ENCODE results near the gene MYO1A.
"Not testable (repeated sequence)": the region's sequence is repeated elsewhere in the genome, so short reads cannot be mapped to it uniquely, and the experiment has no call there.

The MYO1A gene

DNA sequence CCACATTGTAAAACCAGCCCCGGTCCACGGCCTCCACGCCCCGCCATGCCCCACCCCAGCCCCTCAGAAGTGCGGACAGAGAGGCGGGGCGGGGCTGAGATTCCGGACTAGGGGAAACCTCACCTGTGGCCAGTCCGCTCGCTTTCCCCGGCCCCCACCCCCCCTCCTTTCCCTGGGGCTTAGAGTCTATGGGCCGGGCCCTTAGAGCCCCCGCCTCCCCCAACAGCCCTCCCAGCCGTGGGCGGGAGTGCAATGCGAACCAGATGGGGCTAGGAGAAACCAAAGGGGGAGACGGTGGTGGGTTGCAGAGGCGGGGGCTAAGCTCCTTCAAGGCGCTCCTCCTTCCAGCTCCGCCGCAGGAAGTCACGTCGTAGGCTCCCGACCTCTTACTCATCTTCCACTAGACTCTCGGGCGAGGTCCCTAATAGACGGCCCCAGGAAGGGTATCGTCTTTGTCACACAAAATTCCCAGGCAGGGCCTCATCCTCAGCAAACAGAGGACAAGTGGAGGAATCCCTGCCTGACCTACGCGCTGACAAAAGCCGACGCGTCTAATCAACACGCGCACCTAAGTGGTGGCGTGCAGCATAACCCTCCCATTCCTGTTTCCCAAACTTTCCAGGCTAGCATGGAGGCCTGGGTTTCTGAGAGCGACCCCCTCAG is 37.9 kb upstream of the MYO1A start:
- DNase-seq (ENCODE audit: low read depth in 2 of 2) = peak; percentile 83 to 84

DNA sequence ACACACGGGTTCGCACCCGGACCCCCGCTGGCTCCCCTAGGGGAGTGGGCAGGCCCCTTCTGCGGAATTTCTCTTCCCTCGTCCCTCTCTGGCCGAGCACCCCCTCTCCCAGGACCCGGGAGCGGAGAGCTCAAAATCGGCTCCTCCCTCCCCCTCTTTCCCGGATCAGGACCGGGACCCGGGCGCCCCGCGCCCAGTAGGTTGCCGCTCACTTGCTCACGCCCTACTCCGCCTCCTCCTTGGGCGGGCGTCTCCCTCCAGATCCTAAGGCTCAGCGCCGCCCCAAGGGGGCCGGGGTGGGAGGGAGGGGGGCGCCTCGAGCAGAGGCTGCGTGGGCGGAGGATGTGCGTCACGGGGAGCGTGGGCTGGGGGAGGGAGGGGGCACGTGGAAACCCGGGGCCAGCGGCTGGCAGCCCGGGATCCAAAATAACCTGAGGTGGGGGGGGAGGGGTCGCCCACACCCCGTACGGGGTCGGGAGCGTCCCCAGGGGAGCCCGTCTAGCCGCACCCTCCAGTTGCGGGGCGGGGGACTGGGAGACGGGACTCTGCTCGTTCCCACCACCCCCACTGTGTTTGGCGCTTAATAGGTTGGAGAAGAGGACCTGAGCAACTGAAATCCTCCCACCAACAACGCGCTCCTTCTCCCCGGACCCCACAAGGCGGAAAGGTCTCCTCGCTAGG is 37.2 kb upstream of the MYO1A start:
- peak; percentile 93 to 96 for DNase-seq (ENCODE audit: low read depth in 2 of 2)

DNA sequence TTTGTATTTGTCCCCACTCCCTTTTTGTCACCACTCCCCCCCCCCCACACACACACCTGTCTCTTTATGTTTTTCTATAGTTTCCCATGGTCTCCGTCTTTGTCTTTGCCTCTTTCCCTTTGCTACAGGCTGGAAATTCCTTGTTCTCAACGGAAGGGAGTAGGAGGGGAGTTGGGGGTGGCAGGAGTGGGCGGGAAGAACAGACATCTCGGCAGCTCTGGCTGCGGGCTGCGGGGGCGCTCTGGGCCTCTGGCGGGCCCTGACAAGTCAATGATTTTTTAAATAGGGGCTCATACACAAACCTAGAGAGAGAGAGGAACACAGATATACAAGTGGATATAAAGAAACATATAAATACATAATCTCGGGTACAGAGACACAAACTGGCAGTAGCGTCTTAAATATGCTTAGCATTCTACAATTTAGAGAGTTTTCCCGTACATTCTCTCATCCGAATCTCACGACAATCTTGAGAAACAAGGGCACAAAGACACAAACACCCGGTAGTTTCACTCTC is 36.6 kb upstream of the MYO1A start:
- peak; percentile 42 to 53 for DNase-seq (ENCODE audit: low read depth in 2 of 2)

DNA sequence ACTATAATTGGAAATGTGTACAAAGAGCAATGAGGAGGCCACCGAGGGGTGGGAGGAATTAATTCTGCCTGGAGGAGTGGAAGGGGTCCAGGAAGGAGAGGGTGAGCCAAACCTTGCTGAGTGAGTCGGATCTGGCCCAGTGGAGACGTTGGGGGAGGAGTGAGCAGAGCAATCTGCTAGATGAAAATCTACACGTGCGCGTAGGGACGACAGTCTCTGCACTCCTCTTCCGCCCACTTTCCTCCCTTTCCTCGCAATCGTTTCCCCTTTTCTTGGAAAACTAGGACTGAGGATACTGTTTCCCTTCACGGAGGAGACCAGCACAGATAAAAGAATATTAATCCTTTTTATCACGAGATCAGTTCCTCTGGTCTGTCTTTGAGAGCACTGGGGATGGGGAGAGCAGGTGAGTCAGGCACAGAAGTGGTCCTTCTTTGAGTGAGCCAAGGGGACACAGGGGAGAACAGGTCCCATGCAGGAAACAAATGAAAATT is 36.1 kb upstream of the MYO1A start:
- DNase-seq (ENCODE audit: low read depth in 2 of 2) = no peak

DNA sequence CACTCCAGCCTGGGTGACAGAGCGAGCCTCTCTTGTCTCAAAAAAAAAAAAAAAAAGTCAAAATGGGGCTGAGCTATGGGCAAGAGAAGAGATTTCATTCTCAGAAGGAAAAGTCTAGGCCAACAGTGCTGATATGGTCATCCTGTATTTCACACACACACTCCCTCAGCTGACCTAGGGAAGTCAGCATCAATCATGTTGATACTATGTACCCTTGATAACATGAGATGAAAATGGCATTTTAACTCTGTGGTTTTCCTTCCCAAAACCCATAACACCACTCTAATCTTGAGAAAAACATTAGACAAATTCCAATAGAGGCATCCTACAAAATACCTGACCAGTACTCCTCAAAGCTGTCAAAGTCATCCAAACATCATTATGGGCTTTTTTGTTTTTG is 30.9 kb upstream of the MYO1A start:
- no peak for DNase-seq (ENCODE audit: low read depth in 2 of 2)

DNA sequence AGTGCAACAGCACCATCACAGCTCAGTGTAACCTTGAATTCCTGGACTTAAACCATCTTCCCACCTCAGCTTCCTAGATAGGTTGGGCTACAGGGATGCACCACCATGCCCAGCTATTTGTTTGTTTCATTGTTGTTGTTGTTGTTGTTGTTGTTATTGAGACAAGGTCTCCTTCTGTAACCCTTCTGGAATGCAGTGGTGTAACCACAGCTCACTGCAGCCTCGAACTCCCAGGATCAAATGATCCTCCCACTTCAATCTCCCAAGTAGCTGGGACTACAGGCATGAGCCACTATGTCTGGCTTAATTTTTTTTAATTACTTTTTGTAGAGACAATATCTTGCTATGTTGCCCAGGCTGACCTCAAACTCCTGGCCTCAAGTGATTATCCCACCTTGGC is 29.9 kb upstream of the MYO1A start:
- DNase-seq (ENCODE audit: low read depth in 2 of 2) = no peak

DNA sequence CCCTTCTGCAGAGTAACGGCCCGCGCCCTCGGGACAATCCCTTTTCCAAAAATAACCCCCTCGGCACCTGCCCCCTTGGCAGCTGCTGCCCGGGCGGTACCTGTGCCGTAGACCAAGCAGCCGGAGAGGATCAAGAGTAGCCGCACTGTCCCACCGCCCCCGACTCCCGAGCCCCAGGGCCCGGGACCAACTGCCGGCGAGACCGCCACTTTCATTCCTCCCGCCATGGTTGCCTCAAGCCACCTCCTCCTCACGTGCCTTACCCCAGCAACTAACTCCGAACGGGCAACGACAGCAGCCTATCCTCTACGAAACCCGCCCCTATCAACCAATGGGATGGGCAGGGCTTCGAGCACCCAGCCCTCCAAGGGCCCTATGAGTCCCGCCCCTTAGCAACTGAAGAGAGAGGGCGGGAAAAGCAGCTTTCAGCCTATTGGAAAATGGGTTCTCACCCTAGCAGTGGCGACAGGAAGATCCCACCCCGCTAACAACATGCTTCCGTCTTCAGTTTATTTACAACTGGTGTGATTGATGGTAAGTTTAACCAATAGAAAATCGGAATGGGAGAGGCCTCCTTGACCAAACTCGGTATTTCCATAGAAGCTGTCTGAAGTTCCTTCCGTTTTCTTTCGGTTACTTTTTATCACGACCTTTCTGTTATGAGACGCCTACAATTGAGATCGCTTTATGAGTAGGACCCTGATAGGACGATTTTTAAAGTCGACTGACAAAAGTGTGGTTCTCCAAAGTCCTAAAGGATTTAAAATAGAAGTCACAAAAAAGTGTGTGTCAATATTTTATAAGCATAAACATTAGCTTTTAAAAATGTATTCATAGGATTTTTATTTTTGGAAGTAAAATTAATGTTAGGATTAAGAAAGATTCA is 28.8 kb upstream of the MYO1A start, which contains the start of gene NEMP1:
Gene NEMP1, minus strand, starts transcription at position 273 of the 886 bp plus-strand sequence. Its CDS starts 46 bp downstream, at position 227.
- peak; percentile 84 to 90 for DNase-seq (ENCODE audit: low read depth in 2 of 2)

DNA sequence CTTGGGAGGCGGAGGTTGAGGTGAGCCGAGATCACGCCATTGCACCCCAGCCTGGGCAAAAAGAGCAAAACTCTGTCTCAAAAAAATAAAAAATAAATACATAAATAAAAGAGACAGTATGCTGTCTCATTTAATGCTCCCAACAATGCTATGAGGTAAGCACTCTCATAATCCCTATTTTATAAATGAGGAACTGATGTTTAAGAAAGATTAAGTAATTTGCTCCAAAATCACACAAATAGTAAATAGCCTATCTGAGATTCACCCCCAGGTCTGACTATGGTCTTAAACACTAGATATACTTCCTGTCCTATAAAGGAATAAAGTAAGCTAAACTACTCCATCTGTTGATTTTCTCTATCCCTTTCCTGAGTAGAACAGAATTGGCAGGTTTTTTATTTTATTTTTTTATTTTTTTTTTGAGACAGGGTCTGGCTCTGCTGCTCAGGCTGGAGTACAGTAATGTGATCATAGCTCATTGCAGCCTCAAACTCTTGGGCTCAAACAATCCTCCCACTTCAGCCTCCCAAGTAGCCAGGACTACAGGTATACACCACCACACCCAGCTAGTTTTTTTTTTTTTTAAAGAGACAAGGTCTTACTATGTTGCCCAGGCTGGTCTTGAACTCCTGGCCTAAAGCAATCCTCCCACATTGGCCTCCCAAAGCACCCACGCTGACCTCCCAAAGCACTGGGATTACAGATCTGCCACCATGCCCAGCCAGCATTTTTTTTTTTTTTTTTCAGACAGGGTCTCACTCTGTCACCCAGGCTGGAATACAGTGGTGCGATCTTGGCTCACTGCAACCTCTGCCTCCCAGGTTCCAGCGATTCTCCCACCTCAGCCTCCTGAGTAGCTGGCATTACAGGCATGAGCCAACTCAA is 23.9 kb upstream of the MYO1A start:
- not testable (repeated sequence) for DNase-seq (ENCODE audit: low read depth in 2 of 2)

DNA sequence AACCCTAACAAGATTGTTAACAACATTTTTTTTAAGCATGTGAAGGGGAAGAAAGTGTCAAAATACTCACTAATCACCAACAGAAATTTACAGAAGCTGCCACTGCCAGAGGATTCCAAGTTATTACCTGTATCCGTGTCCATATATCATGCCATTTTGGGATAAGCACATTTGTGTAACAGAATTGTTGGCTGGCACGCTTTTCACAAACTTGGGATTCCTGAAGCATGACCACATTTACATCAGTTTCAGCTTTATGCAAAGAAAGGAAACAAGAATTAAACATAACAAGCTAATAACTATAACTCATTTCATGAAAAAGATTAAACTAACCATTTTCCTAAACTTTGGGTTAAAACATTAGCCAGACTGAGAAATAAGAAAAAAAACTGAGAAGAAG is 22.7 kb upstream of the MYO1A start:
- no peak for DNase-seq (ENCODE audit: low read depth in 2 of 2)

DNA sequence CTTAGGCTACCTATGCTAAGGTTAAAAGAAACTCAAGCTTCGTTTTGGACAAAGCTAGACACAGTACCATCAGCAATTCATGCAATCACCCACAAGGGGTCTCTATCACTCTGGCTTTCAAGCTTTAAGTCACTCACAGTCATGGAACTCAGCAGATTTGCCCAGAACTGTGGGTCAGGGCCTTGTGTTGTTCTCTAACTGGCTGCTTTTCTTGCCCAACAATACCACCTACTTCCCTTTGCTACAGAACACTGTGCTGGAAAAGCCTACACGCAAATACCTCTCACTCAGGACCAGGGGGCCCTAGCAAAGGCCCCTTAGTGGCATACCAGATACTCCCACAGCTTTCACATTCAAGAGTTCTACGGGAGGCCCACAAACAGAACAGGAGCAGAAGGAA is 19.6 kb upstream of the MYO1A start:
- no peak for DNase-seq (ENCODE audit: low read depth in 2 of 2)

DNA sequence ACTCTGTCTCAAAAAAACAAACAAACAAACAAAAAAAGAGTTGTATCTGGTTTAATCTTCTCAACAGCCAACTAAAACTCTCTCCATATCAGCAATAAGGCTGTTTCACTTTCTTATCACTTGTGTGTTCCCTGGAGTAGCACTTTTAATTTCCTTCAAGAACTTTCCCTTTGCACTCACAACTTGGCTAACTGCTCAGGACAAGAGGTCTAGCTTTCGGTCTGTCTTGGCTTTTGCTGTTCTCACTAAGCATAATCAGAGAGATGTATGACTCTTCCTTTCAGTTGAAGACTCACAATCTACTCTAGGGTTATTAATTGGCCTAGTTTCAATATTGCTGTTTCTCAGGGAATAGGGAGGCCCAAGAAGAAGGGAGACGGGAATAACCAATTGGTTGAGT is 16.3 kb upstream of the MYO1A start:
- DNase-seq (ENCODE audit: low read depth in 2 of 2) = no peak

DNA sequence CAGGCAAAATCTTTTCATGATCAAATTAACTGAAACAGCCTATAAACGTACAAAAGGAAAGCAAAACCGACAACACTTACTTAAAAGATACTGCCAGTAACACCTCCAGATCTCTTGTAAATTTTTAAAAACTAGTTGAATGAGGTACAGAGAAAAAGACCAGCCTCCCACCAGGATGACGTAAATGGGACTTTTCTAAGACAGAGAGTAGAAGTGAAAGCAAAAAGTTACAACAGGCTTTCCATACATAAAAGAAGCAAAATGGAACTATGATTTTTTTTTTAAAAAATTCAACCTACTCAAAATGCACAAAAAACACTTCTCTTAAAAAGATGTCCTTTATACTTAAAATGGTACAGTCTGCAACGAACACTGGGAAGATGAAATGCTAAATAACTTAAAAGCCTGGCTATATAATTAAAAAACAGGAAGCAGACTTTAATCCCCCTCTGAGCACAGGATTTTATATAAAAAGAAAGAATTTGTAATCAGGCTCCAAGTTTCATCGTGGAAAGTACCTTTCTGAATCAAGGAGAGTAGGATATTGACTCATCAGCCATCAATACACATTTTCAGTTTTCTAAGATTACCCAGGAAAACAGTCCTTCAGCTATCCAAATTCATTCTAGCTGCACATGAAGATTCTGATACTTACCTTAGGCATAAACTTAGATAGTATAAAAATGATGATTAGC is 14.2 kb upstream of the MYO1A start:
- DNase-seq (ENCODE audit: low read depth in 2 of 2) = no peak

DNA sequence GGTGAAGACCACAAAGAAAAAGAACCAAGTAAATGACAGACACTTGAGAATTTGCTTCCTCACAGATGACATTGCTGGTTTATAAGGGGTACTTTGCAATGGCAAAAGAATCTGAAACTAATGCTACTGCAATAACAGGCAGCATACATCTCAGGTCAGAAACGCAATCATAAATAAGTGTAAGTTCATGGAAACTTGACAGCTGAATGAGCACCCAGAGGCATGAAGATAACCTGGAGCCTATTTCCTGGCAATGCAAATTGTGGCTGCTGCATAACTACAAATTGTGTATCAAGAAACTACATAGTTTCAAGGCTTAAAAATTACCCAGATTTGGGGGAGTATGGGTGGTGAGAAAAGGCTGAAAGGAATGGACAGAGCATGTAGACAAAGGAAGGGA is 8.5 kb upstream of the MYO1A start:
- no peak for DNase-seq (ENCODE audit: low read depth in 2 of 2)

DNA sequence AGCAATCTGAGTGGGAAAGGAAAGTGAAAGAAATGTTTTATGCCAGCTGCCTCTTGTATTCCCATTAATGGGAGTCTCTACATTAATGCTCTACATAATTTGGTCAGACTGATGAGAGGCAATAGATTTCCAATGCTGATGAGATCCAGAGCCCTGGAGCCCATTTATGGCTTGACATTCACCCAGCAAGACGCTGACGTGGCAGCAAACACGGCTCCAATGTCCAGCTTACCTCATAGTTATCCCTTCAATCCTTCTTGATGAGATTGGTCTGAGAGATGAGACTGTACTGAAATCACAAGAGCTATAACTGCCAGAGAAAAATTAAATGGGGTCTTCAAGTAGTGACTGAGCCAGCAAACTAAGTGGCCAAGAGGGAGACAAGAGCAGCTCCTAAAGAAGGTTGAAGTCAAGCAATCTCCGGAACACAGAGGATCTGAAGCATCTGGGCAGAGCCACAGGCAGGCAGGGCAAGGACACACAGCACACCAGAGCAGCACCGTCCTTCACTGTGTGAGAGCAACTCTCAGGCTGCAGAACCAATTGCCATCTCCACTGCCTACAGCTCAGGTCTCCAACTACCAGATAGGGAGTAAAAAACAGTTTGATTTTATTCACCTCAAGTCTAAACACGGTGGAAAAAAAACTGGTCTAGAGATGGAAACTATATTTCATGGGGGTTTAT is 7.3 kb upstream of the MYO1A start:
- DNase-seq (ENCODE audit: low read depth in 2 of 2) = no peak

DNA sequence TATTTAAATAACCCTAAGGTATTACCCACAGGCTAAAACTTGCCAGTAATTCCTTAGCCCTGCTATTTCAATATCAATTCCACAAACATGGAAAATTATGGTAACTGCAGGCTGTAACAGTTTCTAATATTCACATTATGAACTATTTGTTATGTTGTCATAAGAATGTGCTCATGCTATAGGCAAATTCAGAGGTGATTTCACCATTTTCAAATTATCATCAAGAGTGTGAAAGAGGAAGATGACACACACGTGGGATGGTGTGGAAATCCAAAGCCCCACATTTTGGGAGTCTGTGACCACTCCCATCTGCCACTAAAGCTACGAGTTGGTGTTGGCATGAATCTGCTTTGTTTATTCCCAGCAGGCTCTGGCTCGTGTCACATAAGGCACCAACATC is 5.9 kb upstream of the MYO1A start:
- no peak for DNase-seq (ENCODE audit: low read depth in 2 of 2)

DNA sequence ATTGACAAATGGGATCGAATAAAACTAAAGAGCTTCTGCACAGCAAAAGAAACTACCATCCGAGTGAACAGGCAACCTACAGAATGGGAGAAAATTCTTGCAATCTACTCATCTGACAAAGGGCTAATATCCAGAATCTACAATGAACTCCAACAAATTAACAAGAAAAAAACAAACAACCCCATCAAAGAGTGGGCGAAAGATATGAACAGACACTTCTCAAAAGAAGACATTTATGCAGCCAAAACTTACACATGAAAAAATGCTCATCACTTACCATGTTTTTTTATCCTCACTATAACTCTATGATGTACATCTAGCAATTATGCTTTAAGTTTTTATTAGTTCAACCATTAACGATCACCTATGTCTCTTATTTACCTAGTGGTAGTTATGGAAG is 4.0 kb upstream of the MYO1A start:
- not testable (repeated sequence) for DNase-seq (ENCODE audit: low read depth in 2 of 2)

DNA sequence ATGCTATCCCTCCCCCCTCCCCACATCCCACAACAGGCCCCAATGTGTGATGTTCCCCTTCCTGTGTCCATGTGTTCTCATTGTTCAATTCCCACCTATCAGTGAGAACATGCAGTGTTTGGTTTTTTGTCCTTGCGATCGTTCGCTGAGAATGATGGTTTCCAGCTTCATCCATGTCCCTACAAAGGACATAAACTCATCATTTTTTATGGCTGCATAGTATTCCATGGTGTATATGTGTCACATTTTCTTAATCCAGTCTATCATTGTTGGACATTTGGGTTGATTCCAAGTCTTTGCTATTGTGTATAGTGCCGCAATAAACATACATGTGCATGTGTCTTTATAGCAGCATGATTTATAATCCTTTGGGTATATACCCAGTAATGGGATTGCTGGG is 3.2 kb upstream of the MYO1A start:
- DNase-seq (ENCODE audit: low read depth in 2 of 2) = not testable (repeated sequence)

DNA sequence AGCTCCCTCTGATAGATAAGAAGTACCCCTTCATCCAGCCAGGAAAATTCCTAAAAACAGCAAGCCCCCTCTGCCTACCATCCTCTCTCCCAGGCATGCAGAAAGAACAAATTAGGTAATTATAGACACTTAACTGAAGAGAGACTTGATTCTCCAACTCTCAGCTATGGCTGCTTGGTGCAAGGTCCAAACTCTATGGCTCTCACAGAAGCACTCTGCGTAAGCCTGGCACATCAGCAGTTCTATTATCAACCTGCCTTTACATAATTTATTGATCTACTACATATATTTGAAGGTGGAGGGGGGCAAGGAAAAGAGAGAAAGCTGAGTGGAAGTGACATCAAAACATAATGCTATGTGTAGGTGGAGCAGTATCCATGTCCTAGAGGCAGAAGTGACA is 1.1 kb upstream of the MYO1A start:
- DNase-seq (ENCODE audit: low read depth in 2 of 2) = no peak

DNA sequence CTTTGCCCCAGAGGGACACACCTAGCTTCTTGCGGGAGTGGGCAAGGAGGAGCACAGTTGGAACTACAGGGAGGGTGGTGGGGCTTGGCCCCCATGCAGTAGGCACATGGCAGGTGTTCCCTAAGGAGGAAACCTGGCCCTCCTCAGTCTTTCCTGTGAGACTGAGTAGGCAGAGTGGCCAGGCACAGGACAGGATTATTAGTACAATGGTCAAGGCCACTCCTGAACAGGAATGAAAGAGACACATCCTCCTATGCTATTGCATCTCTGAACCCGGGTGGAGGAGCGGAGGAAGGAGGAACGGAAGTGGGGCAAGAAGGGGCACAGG is 846 bp downstream of the MYO1A start:
- no peak for DNase-seq (ENCODE audit: low read depth in 2 of 2)

All from stimulated activated CD8-positive, alpha-beta memory T cell treated with anti-CD3 and anti-CD28 coated beads, Interleukin-2, amount 100 ng/mL, for 48 hours (primary cell).